Gastrocnemius medialis (tissue), 4 donors: ENCODE measurements around the gene ACVR1C.

Experiments
- CTCF ChIP-seq, 5 experiments: fragments of 450-650 bp in 3 of 5; fragments of 200-600 bp in 2 of 5; sonication (generic) in 2 of 5; IDR thresholded peaks in 4 of 5; conservative IDR thresholded peaks in 1 of 5; 1 replicate in 4 of 5; 2 replicates in 1 of 5; pipeline ENCODE4 v1.5.1; 2016 to 2019; ENCODE audit warnings: antibody characterized with exemption in 5 of 5, mild to moderate bottlenecking in 3 of 5, moderate library complexity in 3 of 5
- POLR2A ChIP-seq, 2 donors: fragments of 450-650 bp; IDR thresholded peaks; one replicate each; pipeline ENCODE4 v1.6.1; 2017; ENCODE audit warnings: antibody characterized with exemption in 2 of 2, mild to moderate bottlenecking in 2 of 2, moderate library complexity in 2 of 2

GRCh38 chr2:157574165-157574564 is 54.5 kb downstream of the ACVR1C start:
- TF ChIP-seq CTCF (IDR thresholded peaks at IDR 0.05 in 4 of 5, conservative IDR thresholded peaks at IDR 0.05 in 1 of 5) (no peak), POLR2A (IDR thresholded peaks at IDR 0.05) (no peak)
